Breast epithelium (tissue), 3 donors: ENCODE data around the gene SEMG2.

ENCODE experiments used
- CTCF ChIP-seq, 3 donors: fragments of 450-650 bp; IDR thresholded peaks; one replicate each; pipeline ENCODE4 v1.5.1; 2016 to 2017; ENCODE audit warnings: antibody characterized with exemption in 3 of 3, mild to moderate bottlenecking in 3 of 3, moderate library complexity in 3 of 3
- POLR2A ChIP-seq: fragments of 450-650 bp; IDR thresholded peaks from one replicate; pipeline ENCODE4 v1.6.1; 2016; ENCODE audit warnings: antibody characterized with exemption, mild to moderate bottlenecking, moderate library complexity

- TF ChIP-seq POLR2A (no peak), CTCF (IDR thresholded peaks at IDR 0.05) (no peak)
Measured at GRCh38 chr20:45211569-45212474, 9.4 kb upstream of the SEMG2 start.
